Activated T-helper 1 cell treated with Interleukin-2 at 50 U/mL for 16 hours (primary cell): ENCODE measurements around the gene ZFYVE27.

Experiments
- DNase-seq: peaks from one replicate; pipeline ENCODE4 v3.0.0-alpha.2; 2020; ENCODE audit warnings: low read depth

ZFYVE27 gene

GRCh38 chr10:97744405-97745035 lies 7.6 kb downstream of the ZFYVE27 start:
- DNase-seq, result no peak

GRCh38 chr10:97747573-97747972 lies 10.6 kb downstream of the ZFYVE27 start:
- DNase-seq, result no peak

- no peak for DNase-seq
Observed at GRCh38 chr10:97748116-97748515, 11.2 kb downstream of the ZFYVE27 start.

- no peak for DNase-seq
Observed at GRCh38 chr10:97752956-97753355, 16.0 kb downstream of the ZFYVE27 start.

- no peak for DNase-seq
Observed at GRCh38 chr10:97754726-97755125, 17.8 kb downstream of the ZFYVE27 start.

- DNase-seq, result no peak
Observed at GRCh38 chr10:97755718-97756117, 18.8 kb downstream of the ZFYVE27 start.

- DNase-seq, result no peak
Observed at GRCh38 chr10:97757471-97757870, 20.5 kb downstream of the ZFYVE27 start.

GRCh38 chr10:97759158-97759887 lies 22.4 kb downstream of the ZFYVE27 start:
- no peak for DNase-seq

- DNase-seq, result no peak
Observed at GRCh38 chr10:97759946-97760345, 23.0 kb downstream of the ZFYVE27 start.

- DNase-seq, result no peak
Observed at GRCh38 chr10:97760461-97761257, 23.7 kb downstream of the ZFYVE27 start.

GRCh38 chr10:97761331-97761865 lies 24.5 kb downstream of the ZFYVE27 start:
- DNase-seq, result no peak

- no peak for DNase-seq
Observed at GRCh38 chr10:97762056-97762455, 25.1 kb downstream of the ZFYVE27 start.

- no peak for DNase-seq
Observed at GRCh38 chr10:97762816-97763215, 25.9 kb downstream of the ZFYVE27 start.

GRCh38 chr10:97763411-97763810 lies 26.5 kb downstream of the ZFYVE27 start:
- no peak for DNase-seq

- no peak for DNase-seq
Observed at GRCh38 chr10:97763947-97764346, 27.0 kb downstream of the ZFYVE27 start.

- no peak for DNase-seq
Observed at GRCh38 chr10:97764519-97764931, 27.6 kb downstream of the ZFYVE27 start.

- no peak for DNase-seq
Observed at GRCh38 chr10:97765201-97765600, 28.3 kb downstream of the ZFYVE27 start.

- no peak for DNase-seq
Observed at GRCh38 chr10:97766106-97766810, 29.3 kb downstream of the ZFYVE27 start.

- no peak for DNase-seq
Observed at GRCh38 chr10:97766996-97767924, 30.3 kb downstream of the ZFYVE27 start.

GRCh38 chr10:97768322-97769315 lies 31.7 kb downstream of the ZFYVE27 start:
- no peak for DNase-seq
